Right cardiac atrium (tissue), 5 donors: ENCODE results near the gene METTL9. TPM values are rescaled to one million over a fixed set of nuclear protein-coding genes. Genes with fewer than 3 reads are reported as not detected.
"Not testable (repeated sequence)": the region's sequence is repeated elsewhere in the genome, so short reads cannot be mapped to it uniquely, and the experiment has no call there.

ENCODE experiments used
- ATAC-seq, 2 donors: fragments of 200-7000 bp; cut with Tn5 transposase; one replicate each; pipeline versions ENCODE4 v1.8.0 to v1.9.1; 2020; ENCODE audit warnings: moderate library complexity in 2 of 2, mild to moderate bottlenecking in 1 of 2
- DNase-seq, 3 donors: peaks; one replicate each; pipeline ENCODE4 v3.0.0-alpha.2; 2020
- H3K27ac ChIP-seq: one replicate; pipeline ENCODE4 v1.5.1; 2013; ENCODE audit warnings: mild to moderate bottlenecking, low read length, control low read depth, moderate library complexity
- H3K27me3 ChIP-seq: one replicate; pipeline ENCODE4 v1.6.1; 2013; ENCODE audit not compliant: control insufficient read depth, insufficient read depth
- H3K4me1 ChIP-seq: one replicate; pipeline ENCODE4 v1.6.1; 2013; ENCODE audit warnings: low read length; ENCODE audit not compliant: control insufficient read depth, insufficient read depth
- H3K4me3 ChIP-seq: one replicate; pipeline ENCODE4 v1.5.1; 2013; ENCODE audit warnings: low read length, control low read depth
- H3K9me3 ChIP-seq: one replicate; pipeline ENCODE4 v1.6.1; 2013; ENCODE audit warnings: low read length; ENCODE audit not compliant: control insufficient read depth
- WGBS: extraction: QIAGEN DNeasy Blood & Tissue Kit; methylation state at CpG from one replicate; pipeline ENCODE4 v1.1.7; 2013; 5-methylcytosine and 5-hydroxymethylcytosine counted together
- intact Hi-C, 4 donors: fragments of 100-400 bp; cut with DNase I; formaldehyde crosslinking; loops; one replicate each; pipeline versions ENCODE4 v1.11.0 to v1.14.0; 2022 to 2023
- long read RNA-seq, 4 donors: library from polyadenylated mRNA; unstranded; transcript quantifications; one replicate each; pipeline ENCODE4 v2.0.0, GENCODE V29; 2020 to 2021
- polyA plus RNA-seq: library from polyadenylated mRNA; stranded (reverse); fragments of 200-250 nt; gene quantifications from one replicate; pipeline ENCODE4 v1.2.3, GENCODE V29; 2013
- total RNA-seq, 4 donors: library from RNA; stranded (reverse); fragmentation: NEBNext Ultra II Directional; extraction: Animal tissue kit (Norgen Biotek cat#: 25700); gene quantifications; one replicate each; pipeline ENCODE4 v1.2.1, GENCODE V29; 2021
- donor health status: healthy with polysubstance abuse.
- donor health status: DM: no; HTN: yes; CAD: no.
- donor health status: DM: no; HTN: no; CAD: no.
- donor health status: DM: no; HTN: yes; CAD: no; lungs with severe emphysema.
- donor health status: DM: yes; HTN: yes; CAD: no.

Gene METTL9
- total RNA-seq, result 10 to 100 TPM; 59.4 to 63.2 (median 61.2) TPM
- polyA plus RNA-seq, result 31.5 TPM
- long read RNA-seq, donor 1, full-length matches to known transcripts, result 139 of 158 reads
- long read RNA-seq, donor 1, partial matches to known transcripts, result 13 of 158 reads
- long read RNA-seq, donor 1, other reads (novel, unspliced or antisense), result 6 of 158 reads
- long read RNA-seq, donor 2, transcript METTL9-202 (5 exons, 1,817 nt), result minor isoform, 22 of 67 reads
- long read RNA-seq, donor 2, transcript METTL9-201 (5 exons, 3,256 nt), result major isoform, 36 of 67 reads
- long read RNA-seq, donor 2, partial matches to known transcripts, result 5 of 67 reads
- long read RNA-seq, donor 2, other reads (novel, unspliced or antisense), result 4 of 67 reads
- long read RNA-seq, donor 3, full-length matches to known transcripts, result 261 of 286 reads
- long read RNA-seq, donor 3, partial matches to known transcripts, result 9 of 286 reads
- long read RNA-seq, donor 3, other reads (novel, unspliced or antisense), result 16 of 286 reads
- long read RNA-seq, donor 4, full-length matches to known transcripts, result 77 of 82 reads
- long read RNA-seq, donor 4, partial matches to known transcripts, result 4 of 82 reads
- long read RNA-seq, donor 4, other reads (novel, unspliced or antisense), result 1 of 82 reads

DNA sequence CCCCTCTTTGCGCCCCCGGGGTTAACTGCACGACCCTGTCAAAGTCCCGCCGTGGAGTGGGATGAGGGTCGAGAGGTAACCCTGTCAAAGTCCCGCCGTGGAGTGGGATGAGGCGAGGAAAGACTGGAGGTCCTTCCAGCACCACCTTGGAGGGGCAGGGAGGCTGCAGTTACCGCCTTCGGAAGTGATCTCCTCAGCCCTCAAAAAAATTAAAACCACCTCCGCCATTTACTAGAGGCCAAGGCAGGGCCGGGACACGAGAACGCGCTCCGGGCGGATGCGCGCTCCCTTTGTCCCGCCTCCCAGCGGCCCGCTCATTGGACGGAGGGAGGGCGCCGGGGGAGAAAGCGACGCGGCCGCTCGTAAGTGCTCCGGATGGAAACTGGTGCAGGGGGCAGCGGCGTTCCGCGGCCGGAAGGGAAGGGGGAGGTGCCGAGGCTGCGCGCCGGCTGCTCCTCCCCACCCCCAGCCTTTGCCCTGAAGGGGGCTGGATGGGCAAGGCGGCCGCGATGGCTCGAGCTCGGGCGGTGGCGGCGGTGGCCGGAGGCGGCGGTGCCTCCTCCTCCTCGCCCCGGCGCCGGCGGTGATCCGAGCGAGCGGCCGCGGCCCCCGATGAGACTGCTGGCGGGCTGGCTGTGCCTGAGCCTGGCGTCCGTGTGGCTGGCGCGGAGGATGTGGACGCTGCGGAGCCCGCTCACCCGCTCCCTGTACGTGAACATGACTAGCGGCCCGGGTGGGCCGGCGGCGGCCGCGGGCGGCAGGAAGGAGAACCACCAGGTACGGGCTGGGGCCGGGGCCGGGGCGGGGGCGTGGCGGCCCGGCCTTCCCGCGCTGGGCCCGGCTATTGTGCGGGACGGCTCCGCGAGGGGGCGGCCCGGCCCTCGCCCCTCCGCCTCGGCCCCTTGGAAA, at the start of gene METTL9:
TSS of gene METTL9 (plus strand) at position 456 of the 909 bp plus-strand sequence. CDS start at position 613, 157 bp downstream.
- H3K27me3 ChIP-seq, result no peaks in the 10 kb centered on the region
- under 1% methylated on average over 100 of the region's 100 CpGs for WGBS
- intact Hi-C loops, result loop anchor here in 1 of 4 donors (5.0 kb wide), 1 partner anchor 38 kb away; no protein-coding TSS in a partner anchor
- peak within 1 kb of the TSS; percentile 91 for H3K27ac ChIP-seq
- H3K4me3 ChIP-seq, result peak within 1 kb of the TSS; percentile 81
- ATAC-seq (peak; percentile 99), DNase-seq (peak; percentile 95 to 98 (median 98))
- H3K4me1 ChIP-seq, result peaks cover 2% of the 10 kb centered on the region
- H3K9me3 ChIP-seq, result no peaks in the 10 kb centered on the region

DNA sequence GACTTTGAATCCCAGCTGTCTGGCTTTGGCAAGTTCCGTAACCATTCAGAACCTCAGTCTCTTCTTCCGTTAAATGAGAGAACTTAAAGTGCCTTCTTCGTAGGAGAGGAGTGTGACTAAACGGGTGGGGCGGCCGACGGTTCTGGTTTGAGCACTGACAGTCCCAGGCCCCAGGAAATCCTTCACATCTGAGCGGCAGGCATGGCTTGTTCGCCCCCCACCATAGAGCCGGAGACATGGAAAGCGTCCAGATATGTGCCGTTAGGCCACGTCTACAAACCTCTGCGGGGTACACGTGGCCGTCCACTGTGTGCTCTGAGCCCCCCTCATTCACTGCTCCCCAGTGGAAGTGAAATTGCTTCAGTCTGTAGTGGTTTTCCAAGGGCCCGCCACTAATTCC, 49.4 kb upstream of the METTL9 start:
- 89% methylated on average over 17 of the region's 17 CpGs for WGBS
- H3K4me3 ChIP-seq, H3K27ac ChIP-seq, H3K4me1 ChIP-seq, H3K27me3 ChIP-seq, DNase-seq, ATAC-seq, H3K9me3 ChIP-seq: not testable (repeated sequence)
- intact Hi-C loops, result loop anchor here in 2 of 4 donors (10.0 kb wide), 2 partner anchors 45 to 395 kb away; partner anchors contain the start of genes DNAH3 (in 1 of the 2) and LDAF1 (in 1 of the 2)

GRCh38 chr16:21550435-21550834, 48.9 kb upstream of the METTL9 start:
- H3K4me1 ChIP-seq, result not testable (repeated sequence)
- intact Hi-C loops, result loop anchor here in 2 of 4 donors (10.0 kb wide), 2 partner anchors 46 to 396 kb away; partner anchors contain the start of genes DNAH3 (in 1 of the 2) and LDAF1 (in 1 of the 2)
- WGBS, result 58% methylated on average over 1 of the region's 5 CpGs

DNA sequence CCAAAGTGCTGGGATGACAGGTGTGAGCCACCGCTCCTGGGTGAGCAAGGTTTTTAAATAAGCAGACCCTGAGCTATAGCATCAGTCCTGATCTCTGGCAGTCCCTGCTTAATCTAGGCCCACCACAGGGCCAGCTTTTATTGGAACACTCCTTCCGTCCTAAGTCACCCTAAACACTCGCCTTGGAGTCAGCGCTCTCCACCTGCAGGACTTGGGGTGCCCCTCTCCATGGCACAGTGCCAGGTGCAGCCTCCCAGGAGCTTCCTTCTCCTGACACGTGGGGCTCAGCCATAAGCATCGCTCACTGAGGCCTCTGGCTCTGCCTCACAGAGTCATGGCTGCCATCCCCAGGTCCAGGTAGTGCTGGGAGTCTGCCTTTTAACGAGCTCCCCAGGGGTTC, 48.3 kb upstream of the METTL9 start:
- intact Hi-C loops, result loop anchor here in 2 of 4 donors (10.0 kb wide), 2 partner anchors 46 to 396 kb away; partner anchors contain the start of genes DNAH3 (in 1 of the 2) and LDAF1 (in 1 of the 2)
- not testable (repeated sequence) for DNase-seq
- WGBS, result 82% methylated on average over 4 of the region's 7 CpGs

More at GRCh38 chr16:21550435-21550834, 48.9 kb upstream of the METTL9 start:
- DNase-seq, H3K4me3 ChIP-seq, H3K9me3 ChIP-seq, H3K27me3 ChIP-seq, H3K27ac ChIP-seq, ATAC-seq: not testable (repeated sequence)

DNA sequence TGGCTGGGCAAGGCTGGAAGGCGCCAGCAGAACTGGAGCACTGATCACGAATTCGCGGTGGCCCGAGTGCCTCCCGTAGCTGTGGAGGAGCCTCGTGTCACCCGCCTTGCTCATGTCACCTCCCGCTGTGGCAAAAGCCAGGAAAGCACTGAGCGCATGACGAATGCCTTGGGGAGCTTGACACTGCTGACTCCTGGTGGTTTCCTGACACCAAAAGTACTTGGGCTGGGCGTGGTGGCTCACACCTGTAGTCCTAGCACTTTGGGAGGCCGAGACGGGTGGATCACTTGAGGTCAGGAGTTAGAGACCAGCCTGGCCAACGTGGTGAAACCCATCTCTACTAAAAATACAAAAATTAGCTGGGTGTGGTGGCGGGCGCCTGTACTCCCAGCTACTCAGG, 47.8 kb upstream of the METTL9 start:
- intact Hi-C loops, result loop anchor here in 2 of 4 donors (10.0 kb wide), 2 partner anchors 47 to 397 kb away; partner anchors contain the start of genes DNAH3 (in 1 of the 2) and LDAF1 (in 1 of the 2)
- not testable (repeated sequence) for H3K4me3 ChIP-seq, H3K4me1 ChIP-seq, H3K27ac ChIP-seq, H3K27me3 ChIP-seq, H3K9me3 ChIP-seq, DNase-seq, ATAC-seq
- WGBS, result 85% methylated on average over 14 of the region's 17 CpGs

More for the DNA sequence above, 48.3 kb upstream of the METTL9 start:
- not testable (repeated sequence) for ATAC-seq, H3K4me1 ChIP-seq, H3K27me3 ChIP-seq, H3K4me3 ChIP-seq, H3K27ac ChIP-seq, H3K9me3 ChIP-seq

- not testable (repeated sequence) for H3K4me3 ChIP-seq, H3K27ac ChIP-seq, DNase-seq, H3K9me3 ChIP-seq, ATAC-seq, H3K4me1 ChIP-seq, H3K27me3 ChIP-seq
- intact Hi-C loops, result loop anchor here in 2 of 4 donors (10.0 kb wide), 2 partner anchors 49 to 399 kb away; partner anchors contain the start of genes DNAH3 (in 1 of the 2) and LDAF1 (in 1 of the 2)
- WGBS, result 87% methylated on average over 19 of the region's 19 CpGs
These were observed 45.7 kb upstream of the METTL9 start for GRCh38 chr16:21553481-21554296.

- no peak overlapping the region for H3K27ac ChIP-seq
- H3K9me3 ChIP-seq, result no peaks in the 10 kb centered on the region
- WGBS, result 34% methylated on average over 41 of the region's 41 CpGs
- no peaks in the 10 kb centered on the region for H3K27me3 ChIP-seq
- DNase-seq, result peak; percentile 90 to 95 (median 95)
- peak; percentile 76 to 83 for ATAC-seq
- intact Hi-C loops, result loop anchor here in 2 of 4 donors (10.0 kb wide), 2 partner anchors 50 to 400 kb away; partner anchors contain the start of genes DNAH3 (in 1 of the 2) and LDAF1 (in 1 of the 2)
- no peaks in the 10 kb centered on the region for H3K4me1 ChIP-seq
- H3K4me3 ChIP-seq, result no peak overlapping the region
These were observed 44.4 kb upstream of the METTL9 start for GRCh38 chr16:21554795-21555585.

DNA sequence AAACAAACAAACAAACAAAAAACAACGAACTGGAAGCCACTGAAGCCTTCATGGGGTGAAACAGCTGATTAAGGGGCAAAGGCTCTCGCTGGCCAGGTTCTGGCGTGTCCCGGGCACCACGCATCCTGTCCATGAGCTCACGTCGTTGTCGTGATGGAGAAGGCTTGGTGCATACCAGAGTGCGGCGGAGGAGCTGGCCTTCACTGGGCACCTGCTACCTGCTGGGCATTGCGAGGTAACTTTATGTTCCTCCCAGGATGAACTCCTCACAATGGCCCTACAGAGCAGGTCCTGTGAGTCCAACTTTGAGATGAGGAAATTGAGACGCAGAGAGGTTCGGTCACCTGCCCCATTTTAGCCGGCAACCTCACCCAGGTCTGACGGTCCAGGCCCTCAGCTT, 43.8 kb upstream of the METTL9 start:
- not testable (repeated sequence) for ATAC-seq, H3K9me3 ChIP-seq, H3K4me3 ChIP-seq, DNase-seq, H3K27me3 ChIP-seq, H3K27ac ChIP-seq, H3K4me1 ChIP-seq
- intact Hi-C loops, result loop anchor here in 2 of 4 donors (10.0 kb wide), 2 partner anchors 51 to 401 kb away; partner anchors contain the start of genes DNAH3 (in 1 of the 2) and LDAF1 (in 1 of the 2)
- WGBS, result 86% methylated on average over 15 of the region's 15 CpGs
